Kidney epithelial cell (primary cell): ENCODE results near the gene CALB2. TPM values are rescaled to one million over a fixed set of nuclear protein-coding genes. Genes with fewer than 3 reads are reported as not detected.

Experiments
- DNase-seq: peaks from one replicate; pipeline ENCODE4 v3.0.0-alpha.2; 2010; ENCODE audit warnings: low read depth
- H3K27me3 ChIP-seq: 2 replicates; pipeline ENCODE4 v1.6.0; 2011; ENCODE audit warnings: low read length; ENCODE audit not compliant: control insufficient read depth, insufficient read depth
- H3K36me3 ChIP-seq: 2 replicates; pipeline ENCODE4 v1.5.1; 2011; ENCODE audit warnings: low read length; ENCODE audit not compliant: control insufficient read depth, insufficient read depth
- H3K4me3 ChIP-seq: 2 replicates; pipeline ENCODE4 v1.5.1; 2011; ENCODE audit warnings: low read depth, mild to moderate bottlenecking, control low read depth, low read length
- total RNA-seq: library from RNA; depleted of rRNA; stranded (reverse); fragments of >200 nt; gene quantifications from 2 replicates; pipeline ENCODE4 v1.2.3, GENCODE V29; 2015
- TF ChIP-seq, protein P1 (sequence below): IDR thresholded peaks from 2 replicates; pipeline ENCODE4 v1.5.1; 2011; ENCODE audit warnings: mild to moderate bottlenecking, moderate library complexity, low read length, control low read depth, inconsistent platforms; ENCODE audit not compliant: insufficient read depth, poor library complexity, severe bottlenecking

The CALB2 gene
- total RNA-seq, 1 donor from 2014 or later: 6.2 TPM

DNA sequence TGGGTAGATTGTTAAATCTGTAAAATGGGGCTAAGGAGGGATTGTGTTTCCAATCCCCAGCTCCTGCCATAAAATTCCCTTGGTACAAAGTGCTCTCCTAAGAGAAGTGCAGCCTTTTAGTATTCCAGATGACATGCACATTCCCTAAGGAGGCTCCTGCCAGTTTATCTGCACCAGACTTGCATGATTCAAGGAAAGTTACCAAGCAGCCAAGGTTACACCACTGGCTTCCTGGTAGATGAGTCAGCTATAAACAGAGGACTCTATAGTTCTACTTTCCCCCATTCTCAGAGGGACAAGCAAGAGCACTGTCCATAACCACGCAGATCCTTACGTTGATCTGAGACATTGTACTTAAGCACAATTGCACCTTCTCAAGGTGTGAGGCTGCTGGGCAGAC lies 1.9 kb downstream of the CALB2 start:
- TF ChIP-seq, protein P1, sequence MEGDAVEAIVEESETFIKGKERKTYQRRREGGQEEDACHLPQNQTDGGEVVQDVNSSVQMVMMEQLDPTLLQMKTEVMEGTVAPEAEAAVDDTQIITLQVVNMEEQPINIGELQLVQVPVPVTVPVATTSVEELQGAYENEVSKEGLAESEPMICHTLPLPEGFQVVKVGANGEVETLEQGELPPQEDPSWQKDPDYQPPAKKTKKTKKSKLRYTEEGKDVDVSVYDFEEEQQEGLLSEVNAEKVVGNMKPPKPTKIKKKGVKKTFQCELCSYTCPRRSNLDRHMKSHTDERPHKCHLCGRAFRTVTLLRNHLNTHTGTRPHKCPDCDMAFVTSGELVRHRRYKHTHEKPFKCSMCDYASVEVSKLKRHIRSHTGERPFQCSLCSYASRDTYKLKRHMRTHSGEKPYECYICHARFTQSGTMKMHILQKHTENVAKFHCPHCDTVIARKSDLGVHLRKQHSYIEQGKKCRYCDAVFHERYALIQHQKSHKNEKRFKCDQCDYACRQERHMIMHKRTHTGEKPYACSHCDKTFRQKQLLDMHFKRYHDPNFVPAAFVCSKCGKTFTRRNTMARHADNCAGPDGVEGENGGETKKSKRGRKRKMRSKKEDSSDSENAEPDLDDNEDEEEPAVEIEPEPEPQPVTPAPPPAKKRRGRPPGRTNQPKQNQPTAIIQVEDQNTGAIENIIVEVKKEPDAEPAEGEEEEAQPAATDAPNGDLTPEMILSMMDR: no peak
- peaks cover 13% of the 10 kb centered on the region for H3K27me3 ChIP-seq
- no peaks in the 10 kb centered on the region for H3K36me3 ChIP-seq
- peak; percentile 71 for DNase-seq
- H3K4me3 ChIP-seq: no peak overlapping the region

DNA sequence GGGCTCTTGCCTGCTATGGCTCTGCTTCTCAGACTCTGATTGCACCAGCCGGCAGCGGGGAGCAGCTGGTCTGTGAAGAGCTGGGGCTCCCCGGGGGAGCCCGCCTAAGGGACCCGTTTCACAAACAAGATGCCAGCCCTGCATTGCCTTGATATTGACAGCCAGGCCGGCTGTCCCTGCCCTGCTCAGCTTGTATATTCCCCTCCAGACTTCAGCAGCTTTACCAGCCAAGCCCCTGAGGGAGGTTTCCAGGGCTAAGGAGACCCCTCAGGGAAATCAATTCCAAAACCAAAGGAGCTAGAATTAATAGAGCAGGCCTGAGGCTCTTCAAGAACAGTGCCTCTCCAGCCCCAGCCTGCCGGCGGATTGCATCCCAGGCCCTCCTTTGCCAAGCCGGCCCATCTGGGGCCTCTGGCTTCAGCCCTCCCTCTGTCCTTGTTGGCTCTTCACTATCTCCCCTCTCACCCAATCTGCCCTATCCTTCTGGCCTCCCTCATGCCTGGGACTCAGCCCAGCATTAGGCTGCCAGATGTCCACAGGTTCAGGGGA lies 5.7 kb downstream of the CALB2 start:
- no peak for DNase-seq
- TF ChIP-seq, protein P1: no peak
- no peak overlapping the region for H3K4me3 ChIP-seq
- no peaks in the 10 kb centered on the region for H3K36me3 ChIP-seq
- peaks cover under 1% of the 10 kb centered on the region for H3K27me3 ChIP-seq

DNA sequence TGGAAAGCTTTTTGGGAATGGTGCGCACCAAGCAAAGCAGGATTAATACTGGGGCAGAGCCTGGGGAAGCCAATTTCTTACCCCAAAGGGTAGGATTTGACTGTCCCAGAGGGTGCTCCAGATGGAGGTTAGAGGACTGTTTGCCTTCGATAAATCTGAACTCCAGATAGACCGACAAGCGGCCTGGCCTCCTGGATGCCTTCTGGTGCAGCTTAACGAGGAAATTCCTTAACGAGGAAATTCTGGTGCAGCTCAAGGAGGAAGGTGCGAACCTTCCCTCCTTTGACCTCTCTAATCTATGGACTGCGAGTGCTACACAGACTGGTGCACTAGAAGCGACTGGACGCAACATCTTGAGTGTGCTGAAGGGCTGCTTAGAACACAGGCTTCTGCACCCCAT lies 6.5 kb downstream of the CALB2 start:
- no peaks in the 10 kb centered on the region for H3K27me3 ChIP-seq
- DNase-seq: no peak
- TF ChIP-seq, protein P1: no peak
- H3K4me3 ChIP-seq: no peak overlapping the region
- H3K36me3 ChIP-seq: no peaks in the 10 kb centered on the region

DNA sequence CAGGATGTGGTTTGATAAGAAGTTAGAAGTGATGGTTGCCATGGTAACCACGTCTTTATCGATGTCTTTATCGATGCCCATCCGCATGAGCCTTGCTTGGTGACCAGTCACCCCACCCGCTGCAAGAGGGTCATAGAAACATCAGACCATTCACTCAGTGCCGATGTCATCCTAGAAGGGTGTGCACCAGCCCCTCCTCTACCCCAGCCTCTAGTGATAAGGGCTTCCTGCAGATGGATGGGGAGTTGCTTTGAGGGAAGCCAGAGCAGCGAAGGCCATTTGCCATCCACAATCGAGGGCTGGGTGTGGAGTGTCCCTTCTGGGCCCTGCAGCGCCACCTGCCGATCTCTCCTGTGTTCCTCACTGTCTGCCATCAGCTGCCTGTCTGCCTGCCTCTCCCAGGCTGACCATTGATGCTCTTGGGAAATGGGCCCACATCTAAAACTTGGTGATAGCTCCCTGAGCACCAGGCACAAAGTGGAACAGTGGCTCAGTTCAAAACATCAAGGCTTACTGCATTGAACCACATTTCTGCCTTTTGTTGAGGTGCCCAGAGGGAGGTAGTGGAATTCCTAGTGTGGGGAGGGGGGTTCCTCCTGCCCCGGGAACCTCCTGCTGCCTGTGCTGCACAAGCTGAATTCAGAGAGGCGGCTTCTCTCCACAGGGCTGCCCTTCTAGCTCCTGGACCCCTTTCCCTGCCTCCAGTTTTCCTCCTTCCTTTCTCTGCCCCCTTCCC lies 8.9 kb downstream of the CALB2 start:
- TF ChIP-seq, protein P1: peak; percentile 66
- H3K4me3 ChIP-seq: no peak overlapping the region
- no peaks in the 10 kb centered on the region for H3K36me3 ChIP-seq
- no peaks in the 10 kb centered on the region for H3K27me3 ChIP-seq
- DNase-seq: no peak

DNA sequence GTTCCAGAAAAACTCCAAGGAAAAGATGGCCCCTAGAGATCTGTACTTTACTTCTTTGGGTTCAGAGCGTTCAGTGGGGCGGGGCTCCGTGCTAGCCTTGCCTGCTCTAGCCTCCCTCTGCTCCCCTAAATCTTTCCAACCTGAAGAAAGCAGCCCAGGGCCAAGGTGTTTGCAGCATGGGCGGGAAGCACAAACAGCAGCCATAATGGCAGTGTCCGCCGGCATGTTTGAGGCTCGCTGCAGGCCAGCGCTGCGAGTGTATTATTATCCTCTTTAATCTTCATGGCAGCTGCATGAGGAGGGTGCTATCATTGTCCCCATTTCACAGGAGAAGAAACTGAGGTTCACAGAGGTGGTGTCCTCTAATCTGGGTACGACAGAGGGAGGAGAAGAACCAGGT lies 10.4 kb downstream of the CALB2 start:
- Histone ChIP-seq H3K36me3 (no peaks in the 10 kb centered on the region), H3K27me3 (no peaks in the 10 kb centered on the region), H3K4me3 (no peak overlapping the region)
- DNase-seq: no peak
- TF ChIP-seq, protein P1: no peak

DNA sequence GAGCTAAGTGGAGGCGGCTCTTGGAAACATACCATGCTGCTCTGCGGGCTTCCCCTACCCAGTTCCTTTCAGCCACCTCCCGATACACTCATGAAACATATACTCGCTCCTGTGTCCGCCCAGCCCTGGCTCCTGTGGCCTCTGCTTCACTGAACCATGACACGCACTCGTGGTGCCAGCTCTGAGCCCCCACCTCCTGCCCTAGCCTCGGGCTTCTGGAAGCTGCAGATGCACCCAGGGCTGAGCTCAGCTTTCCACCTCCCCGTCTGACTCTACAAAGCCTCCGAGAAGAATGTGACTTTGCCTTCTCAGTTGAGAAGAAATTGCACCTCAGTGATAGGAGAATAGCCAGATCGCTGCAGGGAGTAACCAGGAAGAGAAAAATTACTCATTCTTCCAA lies 11.0 kb downstream of the CALB2 start:
- no peak for DNase-seq
- no peak overlapping the region for H3K4me3 ChIP-seq
- no peaks in the 10 kb centered on the region for H3K36me3 ChIP-seq
- H3K27me3 ChIP-seq: no peaks in the 10 kb centered on the region
- TF ChIP-seq, protein P1: no peak
